Gastrocnemius medialis (tissue), 4 donors: ENCODE measurements around the gene GABRG3.

Experiments used
- POLR2A ChIP-seq, 2 donors: fragments of 450-650 bp; IDR thresholded peaks; one replicate each; pipeline ENCODE4 v1.6.1; 2017; ENCODE audit warnings: antibody characterized with exemption in 2 of 2, mild to moderate bottlenecking in 2 of 2, moderate library complexity in 2 of 2
- TF ChIP-seq, protein P1 (sequence below), 5 experiments: fragments of 450-650 bp in 3 of 5; fragments of 200-600 bp in 2 of 5; sonication (generic) in 2 of 5; IDR thresholded peaks in 4 of 5; conservative IDR thresholded peaks in 1 of 5; 1 replicate in 4 of 5; 2 replicates in 1 of 5; pipeline ENCODE4 v1.5.1; 2016 to 2019; ENCODE audit warnings: antibody characterized with exemption in 5 of 5, mild to moderate bottlenecking in 3 of 5, moderate library complexity in 3 of 5

DNA sequence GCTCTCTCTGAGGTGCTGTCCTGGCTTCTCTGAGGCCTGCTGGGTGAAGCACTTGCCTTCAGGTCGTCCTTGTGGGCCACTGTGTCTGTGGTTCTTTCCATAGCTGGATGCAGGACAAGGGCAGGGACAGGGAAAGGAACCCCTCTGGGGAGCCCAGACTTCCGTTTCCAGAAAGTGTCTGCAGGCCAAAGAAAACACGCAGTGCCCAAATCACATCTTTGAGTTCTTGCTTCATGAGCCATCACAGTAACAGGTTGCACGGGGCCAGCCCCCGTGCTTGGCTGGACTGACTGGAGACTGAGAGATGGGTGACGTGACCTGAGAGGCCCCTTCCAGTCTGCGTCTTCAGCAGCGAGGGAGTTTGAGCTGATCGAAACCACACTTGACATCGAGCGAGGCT is 115.8 kb downstream of the GABRG3 start:
- TF ChIP-seq, protein P1, sequence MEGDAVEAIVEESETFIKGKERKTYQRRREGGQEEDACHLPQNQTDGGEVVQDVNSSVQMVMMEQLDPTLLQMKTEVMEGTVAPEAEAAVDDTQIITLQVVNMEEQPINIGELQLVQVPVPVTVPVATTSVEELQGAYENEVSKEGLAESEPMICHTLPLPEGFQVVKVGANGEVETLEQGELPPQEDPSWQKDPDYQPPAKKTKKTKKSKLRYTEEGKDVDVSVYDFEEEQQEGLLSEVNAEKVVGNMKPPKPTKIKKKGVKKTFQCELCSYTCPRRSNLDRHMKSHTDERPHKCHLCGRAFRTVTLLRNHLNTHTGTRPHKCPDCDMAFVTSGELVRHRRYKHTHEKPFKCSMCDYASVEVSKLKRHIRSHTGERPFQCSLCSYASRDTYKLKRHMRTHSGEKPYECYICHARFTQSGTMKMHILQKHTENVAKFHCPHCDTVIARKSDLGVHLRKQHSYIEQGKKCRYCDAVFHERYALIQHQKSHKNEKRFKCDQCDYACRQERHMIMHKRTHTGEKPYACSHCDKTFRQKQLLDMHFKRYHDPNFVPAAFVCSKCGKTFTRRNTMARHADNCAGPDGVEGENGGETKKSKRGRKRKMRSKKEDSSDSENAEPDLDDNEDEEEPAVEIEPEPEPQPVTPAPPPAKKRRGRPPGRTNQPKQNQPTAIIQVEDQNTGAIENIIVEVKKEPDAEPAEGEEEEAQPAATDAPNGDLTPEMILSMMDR (IDR thresholded peaks at IDR 0.05 in 4 of 5, conservative IDR thresholded peaks at IDR 0.05 in 1 of 5) = no peak
- no peak for TF ChIP-seq POLR2A (IDR thresholded peaks at IDR 0.05)
